Medulla oblongata (tissue), 1 donor: ENCODE results near the gene CACNB4.
"Not testable (repeated sequence)": the region's sequence is repeated elsewhere in the genome, so short reads cannot be mapped to it uniquely, and the experiment has no call there.

ENCODE experiments used
- DNase-seq: peaks from one replicate; pipeline ENCODE4 v3.0.0-alpha.2; 2015; ENCODE audit errors: extremely low spot score

The CACNB4 gene

GRCh38 chr2:152019732-152020131, 79.1 kb downstream of the CACNB4 start:
- no peak for DNase-seq

GRCh38 chr2:152016181-152017120, 82.4 kb downstream of the CACNB4 start:
- DNase-seq: no peak

- DNase-seq: no peak
Measured at GRCh38 chr2:152015552-152015951, 83.3 kb downstream of the CACNB4 start.

GRCh38 chr2:152012697-152013096, 86.1 kb downstream of the CACNB4 start:
- DNase-seq: no peak

- DNase-seq: no peak
Measured at GRCh38 chr2:152011724-152012123, 87.1 kb downstream of the CACNB4 start.

GRCh38 chr2:152005607-152006006, 93.2 kb downstream of the CACNB4 start:
- no peak for DNase-seq

- not testable (repeated sequence) for DNase-seq
Measured at GRCh38 chr2:152003283-152003682, 95.6 kb downstream of the CACNB4 start.

- peak; percentile 67 for DNase-seq
Measured at GRCh38 chr2:151999053-151999452, 99.8 kb downstream of the CACNB4 start.

GRCh38 chr2:151996243-151997003, 102.4 kb downstream of the CACNB4 start:
- no peak for DNase-seq

- DNase-seq: no peak
Measured at GRCh38 chr2:151995161-151995557, 103.7 kb downstream of the CACNB4 start.

GRCh38 chr2:151994178-151994577, 104.7 kb downstream of the CACNB4 start:
- DNase-seq: not testable (repeated sequence)

GRCh38 chr2:151991010-151991409, 107.8 kb downstream of the CACNB4 start:
- no peak for DNase-seq

- DNase-seq: no peak
Measured at GRCh38 chr2:151989378-151989777, 109.5 kb downstream of the CACNB4 start.

GRCh38 chr2:151987484-151987883, 111.4 kb downstream of the CACNB4 start:
- DNase-seq: no peak

- no peak for DNase-seq
Measured at GRCh38 chr2:151984424-151985083, 114.3 kb downstream of the CACNB4 start.

- no peak for DNase-seq
Measured at GRCh38 chr2:151983221-151983620, 115.6 kb downstream of the CACNB4 start.

GRCh38 chr2:151981886-151982285, 117.0 kb downstream of the CACNB4 start:
- no peak for DNase-seq

- DNase-seq: no peak
Measured at GRCh38 chr2:151979694-151980093, 119.2 kb downstream of the CACNB4 start.

GRCh38 chr2:151978709-151979108, 120.1 kb downstream of the CACNB4 start:
- DNase-seq: no peak

GRCh38 chr2:151977631-151978030, 121.2 kb downstream of the CACNB4 start:
- no peak for DNase-seq

GRCh38 chr2:151976945-151977353, 121.9 kb downstream of the CACNB4 start:
- DNase-seq: no peak
